SK-N-SH treated with all-trans-retinoic acid at 6 μM for 48 hours (cell line): ENCODE measurements around the gene OBSCN.

ENCODE experiments used
- ATAC-seq: fragments of 200-7000 bp; cut with Tn5 transposase; 3 replicates; pipeline ENCODE4 v1.9.1; 2020; ENCODE audit warnings: mild to moderate bottlenecking, moderate library complexity
- ARNTL ChIP-seq: fragments of 450-650 bp; formaldehyde crosslinking; IDR thresholded peaks from 2 replicates; pipeline ENCODE4 v1.5.0; 2020; ENCODE audit warnings: low read depth, mild to moderate bottlenecking, moderate library complexity, borderline replicate concordance
- BACH2 ChIP-seq: fragments of 250-450 bp; sonication (Bioruptor Pico); IDR thresholded peaks from 2 replicates; pipeline ENCODE4 v1.9.0; 2021; ENCODE audit warnings: mild to moderate bottlenecking, borderline replicate concordance
- CSDC2 ChIP-seq: fragments of 250-450 bp; sonication (Bioruptor Pico); IDR thresholded peaks from 2 replicates; pipeline ENCODE4 v1.5.0; 2020; ENCODE audit warnings: mild to moderate bottlenecking, moderate library complexity
- ESRRG ChIP-seq: fragments of 250-450 bp; sonication (Bioruptor Pico); IDR thresholded peaks from 2 replicates; pipeline ENCODE4 v1.6.1; 2021; ENCODE audit warnings: mild to moderate bottlenecking
- GLIS3 ChIP-seq: fragments of 250-450 bp; sonication (Bioruptor Pico); IDR thresholded peaks from 2 replicates; pipeline ENCODE4 v1.5.0; 2020; ENCODE audit warnings: mild to moderate bottlenecking, moderate library complexity
- ISL1 ChIP-seq: fragments of 250-450 bp; sonication (Bioruptor Pico); IDR thresholded peaks from 2 replicates; pipeline ENCODE4 v2.1.2; 2022; ENCODE audit warnings: mild to moderate bottlenecking, moderate library complexity
- OSR1 ChIP-seq: fragments of 250-450 bp; sonication (Bioruptor Pico); IDR thresholded peaks from 2 replicates; pipeline ENCODE4 v1.8.0; 2022; ENCODE audit warnings: moderate library complexity, mild to moderate bottlenecking, inconsistent platforms
- PPARA ChIP-seq: fragments of 250-450 bp; sonication (Bioruptor Pico); IDR thresholded peaks from 2 replicates; pipeline ENCODE4 v1.5.0; 2020; ENCODE audit warnings: mild to moderate bottlenecking, borderline replicate concordance
- RARB ChIP-seq: fragments of 250-450 bp; sonication (Bioruptor Pico); IDR thresholded peaks from 2 replicates; pipeline ENCODE4 v1.8.0; 2021; ENCODE audit warnings: mild to moderate bottlenecking, moderate library complexity
- SNAI2 ChIP-seq: fragments of 250-450 bp; sonication (Bioruptor Pico); IDR thresholded peaks from 2 replicates; pipeline ENCODE4 v1.5.0; 2020; ENCODE audit warnings: mild to moderate bottlenecking, moderate library complexity
- TCF4 ChIP-seq: fragments of 250-450 bp; sonication (Bioruptor Pico); IDR thresholded peaks from 2 replicates; pipeline ENCODE4 v1.8.0; 2021; ENCODE audit warnings: mild to moderate bottlenecking, moderate library complexity, borderline replicate concordance
- TOX ChIP-seq: fragments of 250-450 bp; sonication (Bioruptor Pico); IDR thresholded peaks from 2 replicates; pipeline ENCODE4 v1.8.0; 2021; ENCODE audit warnings: mild to moderate bottlenecking, moderate library complexity, borderline replicate concordance
- ZC3H10 ChIP-seq: fragments of 250-450 bp; sonication (Bioruptor Pico); IDR thresholded peaks from 2 replicates; pipeline ENCODE4 v1.5.1; 2021; ENCODE audit warnings: mild to moderate bottlenecking, moderate library complexity
- ZFP30 ChIP-seq: fragments of 450-650 bp; formaldehyde crosslinking; IDR thresholded peaks from 2 replicates; pipeline ENCODE4 v1.5.0; 2022; ENCODE audit warnings: mild to moderate bottlenecking, moderate library complexity
- ZNF565 ChIP-seq: fragments of 450-650 bp; formaldehyde crosslinking; conservative IDR thresholded peaks from 2 replicates; pipeline ENCODE4 v1.5.0; 2020; ENCODE audit warnings: low read depth, mild to moderate bottlenecking, moderate library complexity
- ZNF70 ChIP-seq: fragments of 450-650 bp; formaldehyde crosslinking; IDR thresholded peaks from 2 replicates; pipeline ENCODE4 v1.5.0; 2020; ENCODE audit warnings: mild to moderate bottlenecking, moderate library complexity
- TF ChIP-seq, protein P1 (sequence below): fragments of 250-450 bp; sonication (Bioruptor Pico); IDR thresholded peaks from 2 replicates; pipeline ENCODE4 v1.8.0; 2021; ENCODE audit warnings: low read depth, mild to moderate bottlenecking, moderate library complexity, borderline replicate concordance
- TF ChIP-seq, protein P2 (sequence below): fragments of 250-450 bp; sonication (Bioruptor Pico); IDR thresholded peaks from 2 replicates; pipeline ENCODE4 v1.5.1; 2021; ENCODE audit warnings: mild to moderate bottlenecking, moderate library complexity
- TF ChIP-seq, protein P3 (sequence below): fragments of 250-450 bp; sonication (Bioruptor Pico); IDR thresholded peaks from 2 replicates; pipeline ENCODE4 v1.5.1; 2020; ENCODE audit warnings: low read depth, mild to moderate bottlenecking, moderate library complexity
- TF ChIP-seq, protein P4 (sequence below): fragments of 250-450 bp; sonication (Bioruptor Pico); IDR thresholded peaks from 2 replicates; pipeline ENCODE4 v1.8.0; 2020; ENCODE audit warnings: mild to moderate bottlenecking, moderate library complexity, borderline replicate concordance
- TF ChIP-seq, protein P5 (sequence below): fragments of 250-450 bp; sonication (Bioruptor Pico); IDR thresholded peaks from 2 replicates; pipeline ENCODE4 v1.5.0; 2020; ENCODE audit warnings: mild to moderate bottlenecking, moderate library complexity

The OBSCN gene

DNA sequence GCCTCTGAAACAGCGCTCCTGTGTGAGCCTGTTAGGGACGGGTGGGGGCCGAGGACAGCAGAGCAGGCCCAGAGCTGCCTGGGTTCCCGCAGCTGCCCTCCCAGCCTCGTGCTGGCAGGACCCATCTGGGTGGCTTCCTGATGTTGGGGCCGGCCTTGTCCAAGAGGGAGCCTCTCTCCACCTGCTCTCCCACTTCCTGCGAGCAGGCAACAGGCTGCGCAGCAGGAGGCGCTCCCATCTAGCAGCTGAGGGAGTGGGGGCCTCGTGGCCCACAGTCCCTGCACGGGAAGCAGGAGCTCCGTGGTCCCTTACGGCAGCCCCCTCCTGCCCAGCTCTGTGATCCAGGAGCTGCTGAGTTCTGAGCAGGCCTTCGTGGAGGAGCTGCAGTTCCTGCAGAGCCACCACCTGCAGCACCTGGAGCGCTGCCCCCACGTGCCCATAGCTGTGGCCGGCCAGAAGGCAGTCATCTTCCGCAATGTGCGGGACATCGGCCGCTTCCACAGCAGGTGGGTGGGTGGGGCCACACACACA is 130.7 kb downstream of the OBSCN start:
- no peak for TF ChIP-seq ZNF565 (CRISPR knock-in tag)
- TF ChIP-seq TOX = no peak
- no peak for ATAC-seq

DNA sequence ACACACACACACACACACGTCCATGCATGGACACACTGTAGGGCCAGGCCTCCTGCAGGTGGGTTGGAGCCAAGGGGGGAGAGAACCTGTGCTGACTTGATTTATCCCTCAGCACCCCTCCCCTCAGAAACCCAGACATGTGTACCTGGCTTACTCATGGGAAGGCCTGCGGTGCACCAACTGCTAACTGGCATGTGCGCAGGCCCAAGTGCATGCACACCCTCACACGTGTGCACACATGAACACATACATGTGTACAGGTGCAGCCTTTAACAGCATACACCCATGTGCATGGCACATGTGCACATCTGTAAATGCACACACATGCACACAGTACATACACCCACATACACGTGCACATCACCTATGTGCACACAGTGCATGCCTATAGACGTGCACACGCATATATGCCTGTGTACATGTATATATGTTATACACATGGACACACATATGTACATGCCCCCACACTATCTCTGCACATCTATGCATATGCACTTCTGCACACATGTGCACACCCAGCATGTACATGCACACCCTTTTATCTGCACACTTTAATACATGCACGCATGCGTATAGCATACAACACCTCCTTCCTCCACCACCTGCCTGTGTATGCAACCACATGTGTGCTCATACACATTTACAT is 131.3 kb downstream of the OBSCN start:
- ATAC-seq = no peak
- TF ChIP-seq, protein P1, sequence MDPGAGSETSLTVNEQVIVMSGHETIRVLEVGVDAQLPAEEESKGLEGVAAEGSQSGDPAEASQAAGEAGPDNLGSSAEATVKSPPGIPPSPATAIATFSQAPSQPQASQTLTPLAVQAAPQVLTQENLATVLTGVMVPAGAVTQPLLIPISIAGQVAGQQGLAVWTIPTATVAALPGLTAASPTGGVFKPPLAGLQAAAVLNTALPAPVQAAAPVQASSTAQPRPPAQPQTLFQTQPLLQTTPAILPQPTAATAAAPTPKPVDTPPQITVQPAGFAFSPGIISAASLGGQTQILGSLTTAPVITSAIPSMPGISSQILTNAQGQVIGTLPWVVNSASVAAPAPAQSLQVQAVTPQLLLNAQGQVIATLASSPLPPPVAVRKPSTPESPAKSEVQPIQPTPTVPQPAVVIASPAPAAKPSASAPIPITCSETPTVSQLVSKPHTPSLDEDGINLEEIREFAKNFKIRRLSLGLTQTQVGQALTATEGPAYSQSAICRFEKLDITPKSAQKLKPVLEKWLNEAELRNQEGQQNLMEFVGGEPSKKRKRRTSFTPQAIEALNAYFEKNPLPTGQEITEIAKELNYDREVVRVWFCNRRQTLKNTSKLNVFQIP = no peak
- no peak for TF ChIP-seq ZFP30
- no peak for TF ChIP-seq ZC3H10 (CRISPR knock-in tag)
- no peak for TF ChIP-seq ARNTL
- TF ChIP-seq PPARA (CRISPR knock-in tag) = no peak
- no peak for TF ChIP-seq ZNF565 (CRISPR knock-in tag)
- TF ChIP-seq, protein P2, sequence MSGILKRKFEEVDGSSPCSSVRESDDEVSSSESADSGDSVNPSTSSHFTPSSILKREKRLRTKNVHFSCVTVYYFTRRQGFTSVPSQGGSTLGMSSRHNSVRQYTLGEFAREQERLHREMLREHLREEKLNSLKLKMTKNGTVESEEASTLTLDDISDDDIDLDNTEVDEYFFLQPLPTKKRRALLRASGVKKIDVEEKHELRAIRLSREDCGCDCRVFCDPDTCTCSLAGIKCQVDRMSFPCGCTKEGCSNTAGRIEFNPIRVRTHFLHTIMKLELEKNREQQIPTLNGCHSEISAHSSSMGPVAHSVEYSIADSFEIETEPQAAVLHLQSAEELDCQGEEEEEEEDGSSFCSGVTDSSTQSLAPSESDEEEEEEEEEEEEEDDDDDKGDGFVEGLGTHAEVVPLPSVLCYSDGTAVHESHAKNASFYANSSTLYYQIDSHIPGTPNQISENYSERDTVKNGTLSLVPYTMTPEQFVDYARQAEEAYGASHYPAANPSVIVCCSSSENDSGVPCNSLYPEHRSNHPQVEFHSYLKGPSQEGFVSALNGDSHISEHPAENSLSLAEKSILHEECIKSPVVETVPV = no peak
- TF ChIP-seq, protein P3, sequence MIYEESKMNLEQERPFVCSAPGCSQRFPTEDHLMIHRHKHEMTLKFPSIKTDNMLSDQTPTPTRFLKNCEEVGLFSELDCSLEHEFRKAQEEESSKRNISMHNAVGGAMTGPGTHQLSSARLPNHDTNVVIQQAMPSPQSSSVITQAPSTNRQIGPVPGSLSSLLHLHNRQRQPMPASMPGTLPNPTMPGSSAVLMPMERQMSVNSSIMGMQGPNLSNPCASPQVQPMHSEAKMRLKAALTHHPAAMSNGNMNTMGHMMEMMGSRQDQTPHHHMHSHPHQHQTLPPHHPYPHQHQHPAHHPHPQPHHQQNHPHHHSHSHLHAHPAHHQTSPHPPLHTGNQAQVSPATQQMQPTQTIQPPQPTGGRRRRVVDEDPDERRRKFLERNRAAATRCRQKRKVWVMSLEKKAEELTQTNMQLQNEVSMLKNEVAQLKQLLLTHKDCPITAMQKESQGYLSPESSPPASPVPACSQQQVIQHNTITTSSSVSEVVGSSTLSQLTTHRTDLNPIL = no peak
- TF ChIP-seq ESRRG (CRISPR knock-in tag) = no peak
- TF ChIP-seq ISL1 (CRISPR knock-in tag) = no peak
- no peak for TF ChIP-seq BACH2 (CRISPR knock-in tag)
- no peak for TF ChIP-seq GLIS3 (CRISPR knock-in tag)
- TF ChIP-seq, protein P4, sequence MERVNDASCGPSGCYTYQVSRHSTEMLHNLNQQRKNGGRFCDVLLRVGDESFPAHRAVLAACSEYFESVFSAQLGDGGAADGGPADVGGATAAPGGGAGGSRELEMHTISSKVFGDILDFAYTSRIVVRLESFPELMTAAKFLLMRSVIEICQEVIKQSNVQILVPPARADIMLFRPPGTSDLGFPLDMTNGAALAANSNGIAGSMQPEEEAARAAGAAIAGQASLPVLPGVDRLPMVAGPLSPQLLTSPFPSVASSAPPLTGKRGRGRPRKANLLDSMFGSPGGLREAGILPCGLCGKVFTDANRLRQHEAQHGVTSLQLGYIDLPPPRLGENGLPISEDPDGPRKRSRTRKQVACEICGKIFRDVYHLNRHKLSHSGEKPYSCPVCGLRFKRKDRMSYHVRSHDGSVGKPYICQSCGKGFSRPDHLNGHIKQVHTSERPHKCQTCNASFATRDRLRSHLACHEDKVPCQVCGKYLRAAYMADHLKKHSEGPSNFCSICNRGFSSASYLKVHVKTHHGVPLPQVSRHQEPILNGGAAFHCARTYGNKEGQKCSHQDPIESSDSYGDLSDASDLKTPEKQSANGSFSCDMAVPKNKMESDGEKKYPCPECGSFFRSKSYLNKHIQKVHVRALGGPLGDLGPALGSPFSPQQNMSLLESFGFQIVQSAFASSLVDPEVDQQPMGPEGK (CRISPR knock-in tag) = no peak
- TF ChIP-seq ZNF70 (CRISPR knock-in tag) = no peak
- TF ChIP-seq, protein P5, sequence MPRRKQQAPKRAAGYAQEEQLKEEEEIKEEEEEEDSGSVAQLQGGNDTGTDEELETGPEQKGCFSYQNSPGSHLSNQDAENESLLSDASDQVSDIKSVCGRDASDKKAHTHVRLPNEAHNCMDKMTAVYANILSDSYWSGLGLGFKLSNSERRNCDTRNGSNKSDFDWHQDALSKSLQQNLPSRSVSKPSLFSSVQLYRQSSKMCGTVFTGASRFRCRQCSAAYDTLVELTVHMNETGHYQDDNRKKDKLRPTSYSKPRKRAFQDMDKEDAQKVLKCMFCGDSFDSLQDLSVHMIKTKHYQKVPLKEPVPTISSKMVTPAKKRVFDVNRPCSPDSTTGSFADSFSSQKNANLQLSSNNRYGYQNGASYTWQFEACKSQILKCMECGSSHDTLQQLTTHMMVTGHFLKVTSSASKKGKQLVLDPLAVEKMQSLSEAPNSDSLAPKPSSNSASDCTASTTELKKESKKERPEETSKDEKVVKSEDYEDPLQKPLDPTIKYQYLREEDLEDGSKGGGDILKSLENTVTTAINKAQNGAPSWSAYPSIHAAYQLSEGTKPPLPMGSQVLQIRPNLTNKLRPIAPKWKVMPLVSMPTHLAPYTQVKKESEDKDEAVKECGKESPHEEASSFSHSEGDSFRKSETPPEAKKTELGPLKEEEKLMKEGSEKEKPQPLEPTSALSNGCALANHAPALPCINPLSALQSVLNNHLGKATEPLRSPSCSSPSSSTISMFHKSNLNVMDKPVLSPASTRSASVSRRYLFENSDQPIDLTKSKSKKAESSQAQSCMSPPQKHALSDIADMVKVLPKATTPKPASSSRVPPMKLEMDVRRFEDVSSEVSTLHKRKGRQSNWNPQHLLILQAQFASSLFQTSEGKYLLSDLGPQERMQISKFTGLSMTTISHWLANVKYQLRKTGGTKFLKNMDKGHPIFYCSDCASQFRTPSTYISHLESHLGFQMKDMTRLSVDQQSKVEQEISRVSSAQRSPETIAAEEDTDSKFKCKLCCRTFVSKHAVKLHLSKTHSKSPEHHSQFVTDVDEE = no peak
- no peak for TF ChIP-seq CSDC2 (CRISPR knock-in tag)
- TF ChIP-seq OSR1 (CRISPR knock-in tag) = no peak
- TF ChIP-seq TCF4 (CRISPR knock-in tag) = no peak

DNA sequence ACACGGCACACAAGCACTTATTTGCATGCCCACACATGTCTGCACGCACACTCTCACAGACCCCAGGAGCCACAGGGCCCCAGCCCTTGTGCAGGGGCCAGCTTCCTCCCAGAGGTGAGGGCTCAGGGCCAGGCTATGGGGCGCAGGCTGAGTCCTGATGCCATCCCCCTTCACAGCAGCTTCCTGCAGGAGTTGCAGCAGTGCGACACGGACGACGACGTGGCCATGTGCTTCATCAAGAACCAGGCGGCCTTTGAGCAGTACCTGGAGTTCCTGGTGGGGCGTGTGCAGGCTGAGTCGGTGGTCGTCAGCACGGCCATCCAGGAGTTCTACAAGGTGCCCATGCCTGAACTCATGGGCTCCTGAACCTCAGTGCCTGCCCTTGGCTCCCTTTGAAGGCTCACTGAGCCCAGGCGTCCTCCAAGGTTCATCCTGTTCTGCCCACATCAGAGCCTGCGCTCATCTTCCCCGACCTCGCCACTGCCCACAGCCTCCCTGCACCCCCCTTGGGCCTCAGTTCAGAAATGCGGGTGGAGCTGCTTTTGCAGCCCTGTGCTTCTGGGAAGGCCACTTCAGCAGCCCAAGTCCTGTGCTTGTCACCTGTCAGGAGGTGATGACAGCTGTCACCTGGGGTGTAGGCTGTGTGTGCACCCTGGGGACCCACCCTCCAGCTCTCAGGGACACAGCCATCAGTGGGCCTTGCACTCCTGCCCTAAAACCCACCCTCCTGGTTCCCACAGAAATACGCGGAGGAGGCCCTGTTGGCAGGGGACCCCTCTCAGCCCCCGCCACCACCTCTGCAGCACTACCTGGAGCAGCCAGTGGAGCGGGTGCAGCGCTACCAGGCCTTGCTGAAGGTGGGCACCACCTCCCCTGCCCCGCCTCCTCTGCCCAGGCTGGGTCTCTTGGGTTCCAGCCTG is 132.2 kb downstream of the OBSCN start:
- TF ChIP-seq ZNF70 (CRISPR knock-in tag) = no peak
- no peak for TF ChIP-seq GLIS3 (CRISPR knock-in tag)
- TF ChIP-seq TCF4 (CRISPR knock-in tag) = no peak
- no peak for TF ChIP-seq RARB (CRISPR knock-in tag)
- TF ChIP-seq SNAI2 (CRISPR knock-in tag) = no peak
- no peak for ATAC-seq
